Measurements from ENCODE around the gene ATP5MC2. TPM values are rescaled to one million over a fixed set of nuclear protein-coding genes. Genes with fewer than 3 reads are reported as not detected.

The ATP5MC2 gene
- total RNA-seq, 3 donors from 2014 or later (not counting 1 experiment from before 2014, with no cell fraction given), result 180 to 195 (median 184) TPM

DNA sequence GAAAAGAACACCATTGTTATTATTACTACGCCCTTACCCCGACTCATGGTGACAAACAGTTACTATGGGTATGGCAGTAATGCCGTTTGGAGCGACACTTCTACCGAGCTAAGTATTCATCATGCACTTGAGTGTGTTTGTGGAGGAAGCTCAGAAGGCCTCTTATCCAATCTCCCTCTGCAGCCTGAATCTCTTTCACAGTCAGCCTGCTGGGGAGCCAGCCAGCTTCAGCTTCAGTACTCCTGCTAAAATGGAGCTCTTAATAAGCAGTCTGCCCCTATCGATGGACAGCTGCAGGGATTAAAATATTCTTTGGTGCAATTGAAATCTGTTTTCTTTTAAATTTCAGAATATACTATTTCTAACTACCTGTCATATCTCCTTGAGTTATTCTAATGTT is 24.7 kb upstream of the ATP5MC2 start:
- Histone ChIP-seq H3K27ac (ENCODE audit: low read length) (no peak overlapping the region), H3K4me1 (ENCODE audit: control insufficient read depth, insufficient read depth, low read length) (peaks cover 12% of the 10 kb centered on the region), H3K27me3 (ENCODE audit: control insufficient read depth, insufficient read depth, low read length) (peaks cover 52% of the 10 kb centered on the region), H3K36me3 (ENCODE audit: control insufficient read depth, insufficient read depth, low read length) (no peaks in the 10 kb centered on the region), H3K9me3 (ENCODE audit: control insufficient read depth, insufficient read depth, low read length) (no peaks in the 10 kb centered on the region), H3K4me3 (ENCODE audit: low read length) (no peak overlapping the region)
- Mint-ChIP-seq H3K9me3 (no peaks in the 10 kb centered on the region), H3K4me3 (no peak overlapping the region), H3K36me3 (no peaks in the 10 kb centered on the region), H3K27ac (no peak overlapping the region), H3K4me1 (peaks cover 17 to 23% of the 10 kb centered on the region in 2 donors), H3K27me3 (ENCODE audit: low read depth in 2 of 2) (peaks cover 65 to 92% of the 10 kb centered on the region in 2 donors)
- DNase-seq (no peak), ATAC-seq (no peak)
- intact Hi-C loops (cut with micrococcal nuclease), result no loop called here
- WGBS (ENCODE audit: insufficient coverage), result 74% methylated on average over 5 of the region's 6 CpGs
- TF ChIP-seq, protein P1, sequence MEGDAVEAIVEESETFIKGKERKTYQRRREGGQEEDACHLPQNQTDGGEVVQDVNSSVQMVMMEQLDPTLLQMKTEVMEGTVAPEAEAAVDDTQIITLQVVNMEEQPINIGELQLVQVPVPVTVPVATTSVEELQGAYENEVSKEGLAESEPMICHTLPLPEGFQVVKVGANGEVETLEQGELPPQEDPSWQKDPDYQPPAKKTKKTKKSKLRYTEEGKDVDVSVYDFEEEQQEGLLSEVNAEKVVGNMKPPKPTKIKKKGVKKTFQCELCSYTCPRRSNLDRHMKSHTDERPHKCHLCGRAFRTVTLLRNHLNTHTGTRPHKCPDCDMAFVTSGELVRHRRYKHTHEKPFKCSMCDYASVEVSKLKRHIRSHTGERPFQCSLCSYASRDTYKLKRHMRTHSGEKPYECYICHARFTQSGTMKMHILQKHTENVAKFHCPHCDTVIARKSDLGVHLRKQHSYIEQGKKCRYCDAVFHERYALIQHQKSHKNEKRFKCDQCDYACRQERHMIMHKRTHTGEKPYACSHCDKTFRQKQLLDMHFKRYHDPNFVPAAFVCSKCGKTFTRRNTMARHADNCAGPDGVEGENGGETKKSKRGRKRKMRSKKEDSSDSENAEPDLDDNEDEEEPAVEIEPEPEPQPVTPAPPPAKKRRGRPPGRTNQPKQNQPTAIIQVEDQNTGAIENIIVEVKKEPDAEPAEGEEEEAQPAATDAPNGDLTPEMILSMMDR (IDR thresholded peaks at IDR 0.05), result no peak

DNA sequence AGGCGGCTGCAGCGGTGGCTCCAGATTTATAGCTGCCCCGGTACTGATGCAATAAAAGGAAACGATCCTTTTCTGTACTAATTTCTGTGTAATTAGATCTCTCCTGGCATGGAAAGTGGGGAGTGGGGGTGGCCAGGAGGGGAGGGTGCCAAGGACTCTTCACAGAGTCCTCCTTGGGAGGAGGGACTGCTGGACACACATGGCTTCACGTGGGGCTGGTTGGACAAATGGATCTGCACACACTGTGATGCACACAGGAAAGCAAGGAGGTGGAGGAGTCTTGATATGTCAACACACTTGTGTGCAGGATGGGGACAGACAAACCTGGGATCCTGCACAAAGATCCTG is 23.8 kb upstream of the ATP5MC2 start:
- Histone ChIP-seq H3K4me1 (ENCODE audit: control insufficient read depth, insufficient read depth, low read length) (peaks cover 21% of the 10 kb centered on the region), H3K9me3 (ENCODE audit: control insufficient read depth, insufficient read depth, low read length) (no peaks in the 10 kb centered on the region), H3K4me3 (ENCODE audit: low read length) (no peak overlapping the region), H3K36me3 (ENCODE audit: control insufficient read depth, insufficient read depth, low read length) (no peaks in the 10 kb centered on the region), H3K27me3 (ENCODE audit: control insufficient read depth, insufficient read depth, low read length) (peaks cover 59% of the 10 kb centered on the region), H3K27ac (ENCODE audit: low read length) (no peak overlapping the region)
- peaks cover 70 to 99% of the 10 kb centered on the region in 2 donors for H3K27me3 Mint-ChIP-seq (ENCODE audit: low read depth in 2 of 2)
- H3K36me3 Mint-ChIP-seq, result no peaks in the 10 kb centered on the region
- no peak for ATAC-seq
- intact Hi-C loops (cut with micrococcal nuclease), result no loop called here
- H3K27ac Mint-ChIP-seq, result no peak overlapping the region
- H3K4me1 Mint-ChIP-seq, result peaks cover 25 to 32% of the 10 kb centered on the region in 2 donors
- no peak overlapping the region for H3K4me3 Mint-ChIP-seq
- no peaks in the 10 kb centered on the region for H3K9me3 Mint-ChIP-seq
- 36% methylated on average over 5 of the region's 5 CpGs for WGBS (ENCODE audit: insufficient coverage)
- TF ChIP-seq, protein P1 (IDR thresholded peaks at IDR 0.05), result no peak
- no peak for DNase-seq

DNA sequence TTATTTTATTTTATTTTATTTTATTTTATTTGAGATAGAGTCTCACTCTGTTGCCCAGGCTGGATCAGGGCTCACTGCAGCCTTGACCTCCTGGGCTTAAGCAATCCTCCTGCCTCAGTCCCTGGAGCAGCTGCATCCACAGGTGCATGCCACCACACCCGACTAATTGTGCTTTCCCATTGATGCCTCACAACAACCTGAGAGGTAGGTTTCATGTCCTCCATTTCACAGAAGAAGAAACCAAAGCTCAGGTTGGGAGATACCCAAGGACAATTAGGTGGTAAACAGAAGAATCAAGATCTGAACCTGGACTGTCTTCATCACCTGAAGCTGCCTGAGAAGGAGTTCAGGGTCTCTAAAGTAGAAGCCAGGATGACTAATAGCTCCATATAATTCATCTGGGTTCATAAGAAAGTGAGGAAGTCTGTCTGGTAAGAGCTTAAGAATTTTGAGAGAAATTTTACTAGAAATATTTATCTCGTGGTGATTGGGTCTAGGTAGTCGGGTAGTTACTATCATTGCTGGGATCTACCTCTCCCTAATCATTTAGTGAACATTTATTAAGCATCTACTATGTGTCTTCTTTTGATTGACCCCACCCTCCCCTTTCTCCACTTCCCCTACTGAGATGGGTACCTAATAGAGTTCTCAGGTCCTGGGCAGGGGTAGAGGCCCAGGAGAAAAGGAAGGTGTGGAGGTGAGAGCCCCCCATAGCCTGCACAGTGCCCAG is 23.2 kb upstream of the ATP5MC2 start:
- no peak overlapping the region for H3K4me3 ChIP-seq (ENCODE audit: low read length)
- ATAC-seq (no peak), DNase-seq (no peak)
- 64% methylated on average over 1 of the region's 3 CpGs for WGBS (ENCODE audit: insufficient coverage)
- H3K36me3 ChIP-seq (ENCODE audit: control insufficient read depth, insufficient read depth, low read length), result no peaks in the 10 kb centered on the region
- Mint-ChIP-seq H3K36me3 (no peaks in the 10 kb centered on the region), H3K27me3 (ENCODE audit: low read depth in 2 of 2) (peaks cover 73 to 99% of the 10 kb centered on the region in 2 donors), H3K9me3 (no peaks in the 10 kb centered on the region), H3K4me1 (peaks cover 28 to 37% of the 10 kb centered on the region in 2 donors), H3K4me3 (no peak overlapping the region), H3K27ac (no peak overlapping the region)
- intact Hi-C loops (cut with micrococcal nuclease), result no loop called here
- peaks cover 61% of the 10 kb centered on the region for H3K27me3 ChIP-seq (ENCODE audit: control insufficient read depth, insufficient read depth, low read length)
- peaks cover 21% of the 10 kb centered on the region for H3K4me1 ChIP-seq (ENCODE audit: control insufficient read depth, insufficient read depth, low read length)
- H3K27ac ChIP-seq (ENCODE audit: low read length), result no peak overlapping the region
- TF ChIP-seq, protein P1 (IDR thresholded peaks at IDR 0.05), result no peak
- no peaks in the 10 kb centered on the region for H3K9me3 ChIP-seq (ENCODE audit: control insufficient read depth, insufficient read depth, low read length)

Measured in natural killer cell (primary cell).